IPS-20b (cell line): Measurements from ENCODE around the gene ASCL5.

Experiments
- H3K27ac ChIP-seq: one replicate; pipeline ENCODE4 v1.5.1; 2013; ENCODE audit warnings: low read length
- H3K27me3 ChIP-seq: 2 replicates; pipeline ENCODE4 v1.6.1; 2013; ENCODE audit warnings: mild to moderate bottlenecking, low read length, inconsistent platforms; ENCODE audit not compliant: insufficient read depth
- H3K36me3 ChIP-seq: 2 replicates; pipeline ENCODE4 v1.6.1; 2013; ENCODE audit warnings: low read depth, mild to moderate bottlenecking, inconsistent platforms, low read length, moderate library complexity; ENCODE audit not compliant: insufficient read depth
- H3K4me1 ChIP-seq: 2 replicates; pipeline ENCODE4 v1.6.1; 2013; ENCODE audit warnings: mild to moderate bottlenecking, control low read depth, inconsistent platforms, low read length, moderate library complexity; ENCODE audit not compliant: insufficient read depth
- H3K4me3 ChIP-seq: 2 replicates; pipeline ENCODE4 v1.5.1; 2013; ENCODE audit warnings: mild to moderate bottlenecking, low read length, inconsistent platforms
- H3K9ac ChIP-seq: 2 replicates; pipeline ENCODE4 v1.6.1; 2013; ENCODE audit warnings: low read depth, mild to moderate bottlenecking, inconsistent platforms, low read length, moderate library complexity
- H3K9me3 ChIP-seq: 2 replicates; pipeline ENCODE4 v1.6.1; 2013; ENCODE audit warnings: mild to moderate bottlenecking, low read depth, low read length, inconsistent platforms; ENCODE audit not compliant: insufficient read depth

Gene ASCL5

DNA sequence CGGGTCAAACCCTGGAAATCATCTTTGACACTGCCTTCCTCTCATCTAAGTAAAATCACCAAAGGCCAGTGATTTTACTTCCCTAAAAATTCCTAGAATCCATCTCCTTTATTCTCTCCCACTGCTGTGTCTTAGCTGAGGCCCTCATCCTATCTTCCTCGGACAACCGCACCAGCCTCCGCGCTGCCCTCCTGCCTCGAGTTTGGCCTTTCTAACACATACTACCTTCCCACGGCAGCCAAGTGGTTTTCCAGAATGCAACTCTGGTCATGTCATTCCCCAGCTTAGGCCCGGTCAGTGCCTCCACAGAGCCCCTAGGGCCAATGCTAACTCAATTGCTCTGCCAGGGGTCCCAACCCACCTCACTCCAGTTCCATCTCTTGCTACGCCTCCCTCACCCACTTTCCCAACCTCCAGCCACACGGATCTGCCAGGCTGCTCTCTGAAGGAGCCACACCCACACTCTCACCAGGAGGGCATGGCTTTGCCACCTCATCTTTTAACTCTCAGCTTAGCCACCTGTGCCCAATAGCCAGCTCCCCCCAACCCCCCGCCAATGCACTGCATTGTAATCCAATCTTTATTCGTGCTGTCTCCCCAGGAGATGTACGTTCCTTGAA is 20.5 kb upstream of the ASCL5 start:
- Histone ChIP-seq H3K9me3 (no peaks in the 10 kb centered on the region), H3K36me3 (peaks cover 100% of the 10 kb centered on the region), H3K4me3 (no peak overlapping the region), H3K4me1 (no peaks in the 10 kb centered on the region), H3K27ac (no peak overlapping the region), H3K9ac (no peak overlapping the region), H3K27me3 (no peaks in the 10 kb centered on the region)

- peaks cover 100% of the 10 kb centered on the region for H3K36me3 ChIP-seq
- no peaks in the 10 kb centered on the region for H3K9me3 ChIP-seq
- no peak overlapping the region for H3K9ac ChIP-seq
- no peak overlapping the region for H3K4me3 ChIP-seq
- H3K27me3 ChIP-seq = no peaks in the 10 kb centered on the region
- H3K4me1 ChIP-seq = no peaks in the 10 kb centered on the region
- H3K27ac ChIP-seq = no peak overlapping the region
Measured at GRCh38 chr1:201146626-201147390, 19.8 kb upstream of the ASCL5 start.

DNA sequence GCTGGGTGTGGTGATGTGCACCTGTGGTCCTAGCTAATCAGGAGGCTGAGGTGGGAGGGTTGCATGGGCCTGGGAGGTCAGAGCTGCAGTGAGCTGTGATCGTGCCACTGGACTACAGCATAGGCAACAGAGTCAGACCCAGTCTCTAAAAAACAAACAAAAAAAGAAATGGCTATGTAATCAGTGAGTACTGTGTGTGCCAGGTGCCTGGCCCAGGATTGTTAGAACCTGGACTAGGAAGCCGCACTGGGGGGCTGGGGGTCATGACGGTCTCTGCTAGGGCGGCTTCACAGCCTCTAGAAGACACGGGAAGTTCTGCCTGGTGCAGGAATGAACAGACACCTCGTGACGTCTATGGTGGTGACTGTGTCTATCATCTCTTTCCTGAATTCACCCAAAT is 18.8 kb upstream of the ASCL5 start:
- no peaks in the 10 kb centered on the region for H3K4me1 ChIP-seq
- no peaks in the 10 kb centered on the region for H3K9me3 ChIP-seq
- H3K27me3 ChIP-seq = no peaks in the 10 kb centered on the region
- H3K36me3 ChIP-seq = peaks cover 100% of the 10 kb centered on the region
- no peak overlapping the region for H3K27ac ChIP-seq
- no peak overlapping the region for H3K9ac ChIP-seq
- H3K4me3 ChIP-seq = no peak overlapping the region

- Histone ChIP-seq H3K9me3 (no peaks in the 10 kb centered on the region), H3K27me3 (no peaks in the 10 kb centered on the region), H3K9ac (no peak overlapping the region), H3K4me1 (no peaks in the 10 kb centered on the region), H3K4me3 (no peak overlapping the region), H3K27ac (no peak overlapping the region), H3K36me3 (peaks cover 100% of the 10 kb centered on the region)
Measured at GRCh38 chr1:201145132-201145531, 18.1 kb upstream of the ASCL5 start.

GRCh38 chr1:201144701-201145100 is 17.7 kb upstream of the ASCL5 start:
- no peaks in the 10 kb centered on the region for H3K9me3 ChIP-seq
- H3K9ac ChIP-seq = no peak overlapping the region
- H3K4me3 ChIP-seq = no peak overlapping the region
- H3K4me1 ChIP-seq = no peaks in the 10 kb centered on the region
- peaks cover 100% of the 10 kb centered on the region for H3K36me3 ChIP-seq
- no peaks in the 10 kb centered on the region for H3K27me3 ChIP-seq
- H3K27ac ChIP-seq = no peak overlapping the region

- Histone ChIP-seq H3K36me3 (peaks cover 100% of the 10 kb centered on the region), H3K4me1 (no peaks in the 10 kb centered on the region), H3K9ac (no peak overlapping the region), H3K4me3 (no peak overlapping the region), H3K27ac (no peak overlapping the region), H3K27me3 (no peaks in the 10 kb centered on the region), H3K9me3 (no peaks in the 10 kb centered on the region)
Measured at GRCh38 chr1:201143726-201144635, 17.0 kb upstream of the ASCL5 start.

DNA sequence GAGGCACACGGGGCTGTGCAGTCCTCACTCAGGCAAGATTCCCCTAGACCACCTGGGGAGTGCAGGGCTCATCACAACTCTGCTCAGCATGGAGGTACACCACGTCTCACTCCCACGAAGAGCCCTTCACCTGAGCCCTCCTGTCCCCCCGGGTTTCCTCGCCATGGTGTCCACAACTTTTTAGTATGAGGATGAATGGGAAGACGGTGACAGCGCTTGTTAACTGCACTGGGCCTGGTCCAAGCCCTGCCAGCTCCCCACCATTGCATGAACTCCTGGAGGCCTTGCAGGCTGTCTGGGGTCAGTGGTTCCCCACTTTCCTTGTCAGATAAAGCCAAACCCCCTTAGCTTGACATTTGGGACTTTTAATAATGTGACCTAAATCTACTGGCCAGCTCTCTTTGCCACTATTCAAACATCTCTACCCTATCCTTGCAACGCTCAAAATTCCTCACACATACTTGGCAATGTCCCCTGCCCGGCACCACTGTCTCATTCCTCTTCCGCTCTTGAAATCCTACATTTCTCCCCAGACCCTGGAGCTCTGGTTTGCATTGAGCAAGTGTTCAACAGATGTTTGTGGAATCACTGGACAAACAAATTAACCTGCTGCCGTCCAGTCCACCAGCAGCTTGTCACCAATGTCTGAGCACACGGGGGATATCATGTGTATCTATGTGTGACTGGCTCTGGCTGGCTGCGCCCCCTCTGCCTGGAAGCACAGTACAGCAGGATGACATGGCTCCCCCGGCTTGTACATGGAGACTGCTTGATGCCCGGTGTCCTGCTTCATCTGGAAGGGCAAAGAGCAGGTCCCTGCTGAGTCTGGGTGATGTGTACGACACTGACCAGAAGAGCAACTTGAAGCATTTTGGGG is 16.1 kb upstream of the ASCL5 start:
- no peak overlapping the region for H3K9ac ChIP-seq
- H3K27me3 ChIP-seq = no peaks in the 10 kb centered on the region
- H3K4me1 ChIP-seq = no peaks in the 10 kb centered on the region
- H3K4me3 ChIP-seq = no peak overlapping the region
- H3K36me3 ChIP-seq = peaks cover 100% of the 10 kb centered on the region
- no peak overlapping the region for H3K27ac ChIP-seq
- no peaks in the 10 kb centered on the region for H3K9me3 ChIP-seq

DNA sequence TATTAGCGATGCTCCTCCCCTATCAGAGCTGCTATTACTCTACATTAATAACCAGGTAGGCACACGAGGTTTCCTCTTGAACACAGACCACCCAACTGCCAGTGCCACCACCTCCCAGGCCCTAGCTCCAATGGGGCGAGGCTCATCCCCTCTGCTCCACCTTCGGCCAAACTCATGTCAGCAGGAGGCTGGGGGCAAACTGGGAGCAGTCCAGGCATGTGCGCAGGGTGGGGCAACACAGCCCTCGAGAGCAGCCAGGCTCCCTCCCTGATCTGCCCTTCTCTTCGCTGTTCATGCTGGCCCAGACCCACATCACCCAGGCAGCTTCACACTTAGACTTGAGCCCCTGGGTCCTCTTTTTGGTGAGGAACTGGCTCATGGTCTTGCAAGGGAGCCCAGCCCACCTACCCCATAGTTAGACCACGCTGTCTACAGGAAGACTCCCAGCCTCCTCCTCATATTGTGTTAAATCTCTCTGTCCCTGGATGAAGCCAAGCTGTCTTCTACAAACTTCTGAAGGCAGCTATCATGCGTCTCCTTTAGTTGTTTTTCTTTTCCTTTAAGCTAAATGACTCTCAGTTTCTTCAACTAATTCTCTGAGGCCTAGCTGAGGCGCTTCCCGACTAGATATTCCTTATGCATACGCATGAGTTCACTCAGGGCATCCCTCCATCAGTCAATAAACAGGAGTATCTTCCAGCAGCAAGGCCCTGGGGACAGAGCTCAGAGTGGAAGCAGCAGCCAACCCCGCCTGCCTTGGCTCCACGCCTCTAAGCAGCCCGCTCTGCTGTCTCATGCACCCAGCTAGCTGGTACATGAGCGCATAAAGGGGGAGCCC is 15.2 kb upstream of the ASCL5 start:
- Histone ChIP-seq H3K9me3 (no peaks in the 10 kb centered on the region), H3K4me3 (no peak overlapping the region), H3K4me1 (no peaks in the 10 kb centered on the region), H3K36me3 (peaks cover 99% of the 10 kb centered on the region), H3K27me3 (no peaks in the 10 kb centered on the region), H3K27ac (no peak overlapping the region), H3K9ac (no peak overlapping the region)

GRCh38 chr1:201141418-201141817 is 14.4 kb upstream of the ASCL5 start:
- no peak overlapping the region for H3K4me3 ChIP-seq
- H3K9me3 ChIP-seq = no peaks in the 10 kb centered on the region
- no peaks in the 10 kb centered on the region for H3K27me3 ChIP-seq
- H3K4me1 ChIP-seq = no peaks in the 10 kb centered on the region
- H3K36me3 ChIP-seq = peaks cover 99% of the 10 kb centered on the region
- no peak overlapping the region for H3K27ac ChIP-seq
- no peak overlapping the region for H3K9ac ChIP-seq

GRCh38 chr1:201140941-201141260 is 13.9 kb upstream of the ASCL5 start:
- Histone ChIP-seq H3K9me3 (no peaks in the 10 kb centered on the region), H3K4me3 (no peak overlapping the region), H3K9ac (no peak overlapping the region; the same call in 1 of the 2 replicates), H3K36me3 (peaks cover 99% of the 10 kb centered on the region), H3K27me3 (no peaks in the 10 kb centered on the region), H3K27ac (no peak overlapping the region), H3K4me1 (no peaks in the 10 kb centered on the region)
